ENCODE data around the gene CCDC148.

Gene CCDC148

GRCh38 chr2:158174495-158174894 lies 282.1 kb downstream of the CCDC148 start:
- DNase-seq (ENCODE audit: low read depth in 2 of 2) = no peak

- no peak for DNase-seq (ENCODE audit: low read depth in 2 of 2)
Observed at GRCh38 chr2:158172719-158173118, 283.8 kb downstream of the CCDC148 start.

DNA sequence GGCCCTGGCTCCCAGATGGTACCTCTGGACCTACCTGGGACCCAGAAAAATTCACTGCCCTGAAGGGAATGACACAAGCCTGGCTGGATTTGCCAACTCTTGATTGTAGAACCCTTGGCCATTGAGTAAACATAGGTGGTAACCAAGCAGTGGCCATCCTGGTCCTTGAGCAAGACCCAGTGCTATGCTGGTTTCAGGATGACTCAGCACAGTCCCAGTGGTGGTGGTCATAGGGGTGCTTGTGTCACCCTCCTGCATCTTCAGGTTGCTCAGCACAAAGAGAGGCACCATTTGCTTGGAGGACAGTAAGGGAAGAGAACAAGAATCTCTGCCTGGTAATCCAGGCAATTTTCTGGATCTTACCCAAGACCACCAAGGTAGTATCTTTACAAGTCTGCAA lies 302.0 kb downstream of the CCDC148 start:
- no peak for DNase-seq (ENCODE audit: low read depth in 2 of 2)

DNA sequence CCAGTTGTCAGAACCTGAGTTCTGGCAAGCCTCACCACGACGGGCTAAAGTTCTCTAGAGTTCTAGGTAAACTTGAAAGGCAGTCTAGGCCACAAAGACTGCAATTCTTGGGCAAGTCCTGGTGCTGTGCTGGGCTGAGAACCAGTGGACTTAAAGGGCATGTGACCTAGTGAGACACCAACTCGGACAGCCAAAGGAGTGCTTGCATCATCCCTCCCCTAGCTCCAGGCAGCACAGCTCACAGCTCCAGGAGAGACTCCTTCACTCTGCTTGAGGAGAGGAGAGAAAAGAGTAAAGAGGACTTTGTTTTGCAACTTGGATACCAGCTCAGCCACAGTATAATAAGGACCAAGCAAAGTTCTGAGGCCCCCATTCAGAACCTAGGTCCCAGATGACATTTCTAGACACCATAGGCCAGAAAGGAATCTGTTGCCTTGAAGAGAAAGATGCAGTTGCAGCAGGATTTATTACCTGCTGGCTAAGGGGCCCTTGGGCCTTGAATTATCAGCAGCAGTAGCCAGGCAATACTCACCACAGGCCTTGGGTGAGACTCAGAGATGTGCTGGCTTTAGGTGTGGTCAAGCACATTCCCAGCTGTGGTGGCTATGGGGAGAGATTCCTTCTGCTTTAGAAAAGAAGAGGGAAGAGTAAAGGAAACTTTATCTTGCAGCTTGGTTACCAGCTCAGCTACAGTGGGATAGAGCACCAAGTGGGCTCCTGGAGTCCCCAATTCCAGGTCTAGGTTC lies 303.1 kb downstream of the CCDC148 start:
- no peak for DNase-seq (ENCODE audit: low read depth in 2 of 2)

- no peak for DNase-seq (ENCODE audit: low read depth in 2 of 2)
Observed at GRCh38 chr2:158144914-158145625, 311.5 kb downstream of the CCDC148 start.

GRCh38 chr2:158143703-158144360 lies 312.7 kb downstream of the CCDC148 start:
- no peak for DNase-seq (ENCODE audit: low read depth in 2 of 2)

- no peak for DNase-seq (ENCODE audit: low read depth in 2 of 2)
Observed at GRCh38 chr2:158142568-158143332, 313.8 kb downstream of the CCDC148 start.

- no peak for DNase-seq (ENCODE audit: low read depth in 2 of 2)
Observed at GRCh38 chr2:158142165-158142564, 314.4 kb downstream of the CCDC148 start.

DNA sequence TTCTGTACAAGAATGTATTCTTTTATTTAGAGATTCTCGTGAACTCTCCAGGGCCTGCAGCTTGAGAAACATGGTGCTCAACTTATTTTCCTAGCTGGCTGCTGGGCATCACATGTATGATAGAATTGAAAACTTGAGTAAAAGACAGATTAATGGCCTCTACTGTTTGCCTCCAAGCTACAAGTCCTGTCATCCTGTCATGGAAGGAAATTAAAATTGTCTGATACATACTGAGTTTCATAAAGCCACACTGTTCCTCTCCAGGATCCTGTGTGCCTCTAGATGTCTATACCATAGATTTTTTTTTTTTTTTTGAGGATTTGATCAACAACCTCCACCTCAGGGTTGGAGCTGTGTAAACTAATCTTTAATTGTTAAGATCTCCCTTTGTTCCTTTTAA lies 316.4 kb downstream of the CCDC148 start:
- DNase-seq (ENCODE audit: low read depth in 2 of 2) = no peak

DNA sequence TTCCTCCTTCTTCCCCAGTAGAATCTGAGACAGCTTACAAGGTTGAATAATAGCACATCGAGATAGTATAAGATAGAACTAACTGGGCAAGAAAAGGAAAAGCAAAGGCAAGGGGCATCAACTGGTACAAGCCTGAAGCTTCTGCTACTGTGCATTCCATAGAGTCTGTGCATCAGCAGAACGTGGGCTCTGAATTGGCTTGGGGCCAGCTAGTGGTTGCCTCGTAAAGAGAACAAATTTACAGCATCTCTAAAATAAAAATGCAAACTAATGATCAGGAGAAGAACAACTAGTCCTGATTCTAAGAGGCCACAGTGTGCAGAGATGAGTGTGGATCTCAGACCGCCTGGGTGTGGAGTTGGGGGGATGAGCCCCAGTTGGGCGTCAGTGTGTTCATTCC lies 318.3 kb downstream of the CCDC148 start:
- no peak for DNase-seq (ENCODE audit: low read depth in 2 of 2)

GRCh38 chr2:158135096-158135495 lies 321.5 kb downstream of the CCDC148 start:
- DNase-seq (ENCODE audit: low read depth in 2 of 2) = no peak

- DNase-seq (ENCODE audit: low read depth in 2 of 2) = no peak
Observed at GRCh38 chr2:158134655-158135054, 321.9 kb downstream of the CCDC148 start.

DNA sequence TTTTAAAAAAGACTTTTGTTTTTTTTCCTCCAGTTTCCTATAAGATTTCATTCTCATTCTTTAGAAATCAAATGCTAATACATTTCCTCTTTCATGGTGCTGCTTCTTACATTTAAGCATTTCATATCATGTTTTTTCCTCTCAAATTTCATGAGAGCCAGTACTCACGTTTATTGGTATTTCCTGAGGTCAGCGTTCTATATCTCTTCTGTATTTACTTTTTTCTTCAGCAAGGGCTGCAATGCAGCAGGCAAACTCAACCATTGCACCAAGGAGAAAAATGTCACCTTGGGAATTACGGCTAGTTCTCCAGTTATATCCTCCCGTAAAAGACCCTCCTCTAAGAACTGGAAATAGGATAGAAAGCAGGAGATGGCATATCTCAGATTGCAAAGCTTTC lies 322.5 kb downstream of the CCDC148 start:
- DNase-seq (ENCODE audit: low read depth in 2 of 2) = no peak

DNA sequence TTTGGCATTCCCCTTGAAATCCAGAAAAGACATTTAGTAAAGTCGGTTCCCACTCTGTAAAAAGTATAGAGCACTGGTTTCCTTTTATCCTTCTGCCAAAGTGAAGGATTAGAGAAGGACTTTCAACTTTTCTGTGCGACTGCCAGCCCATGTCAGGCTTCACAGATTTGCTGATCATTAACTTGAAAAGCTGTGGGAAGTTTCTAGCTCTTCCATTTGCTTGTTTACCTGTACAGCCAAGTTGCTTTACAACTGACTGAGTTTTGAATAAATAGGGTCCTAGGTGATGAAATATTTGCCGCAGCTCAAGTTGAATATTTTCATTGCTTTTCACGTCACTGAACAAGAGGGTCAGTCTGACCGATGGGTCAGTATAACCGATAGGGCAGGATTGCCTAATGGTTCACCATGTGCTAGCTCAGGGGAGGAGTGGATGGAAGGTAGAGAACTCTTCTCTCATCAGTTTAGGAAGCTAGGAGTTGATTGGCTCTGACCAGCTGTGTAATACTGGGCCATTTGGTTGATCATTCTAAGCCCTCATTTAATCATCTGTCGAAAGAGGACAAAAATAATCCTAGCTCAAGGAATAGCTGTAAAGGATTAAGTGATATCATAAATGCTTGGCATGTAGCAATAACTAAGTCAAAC lies 324.5 kb downstream of the CCDC148 start:
- DNase-seq (ENCODE audit: low read depth in 2 of 2) = no peak

- no peak for DNase-seq (ENCODE audit: low read depth in 2 of 2)
Observed at GRCh38 chr2:158131483-158131912, 325.1 kb downstream of the CCDC148 start.

GRCh38 chr2:158130832-158131473 lies 325.6 kb downstream of the CCDC148 start:
- DNase-seq (ENCODE audit: low read depth in 2 of 2) = no peak

DNA sequence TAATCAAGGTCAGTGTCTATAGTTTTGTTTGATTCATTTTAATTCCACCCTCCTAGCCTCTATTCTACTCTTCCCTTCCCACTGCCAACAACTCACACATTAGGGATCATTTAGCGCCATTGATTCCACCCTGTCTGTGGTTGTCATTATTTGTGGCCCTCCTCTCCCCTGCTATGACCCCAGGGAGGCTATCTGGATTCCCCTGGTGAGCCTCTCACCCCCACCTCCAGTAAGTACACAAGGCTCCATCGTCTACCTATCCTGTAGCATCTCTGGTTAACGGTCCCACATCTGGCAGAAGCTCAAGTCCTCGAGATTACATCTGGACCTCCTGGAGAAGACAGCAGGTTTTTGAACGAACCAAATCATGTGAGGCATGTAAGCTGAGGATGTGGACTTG lies 327.5 kb downstream of the CCDC148 start:
- DNase-seq (ENCODE audit: low read depth in 2 of 2) = no peak

DNA sequence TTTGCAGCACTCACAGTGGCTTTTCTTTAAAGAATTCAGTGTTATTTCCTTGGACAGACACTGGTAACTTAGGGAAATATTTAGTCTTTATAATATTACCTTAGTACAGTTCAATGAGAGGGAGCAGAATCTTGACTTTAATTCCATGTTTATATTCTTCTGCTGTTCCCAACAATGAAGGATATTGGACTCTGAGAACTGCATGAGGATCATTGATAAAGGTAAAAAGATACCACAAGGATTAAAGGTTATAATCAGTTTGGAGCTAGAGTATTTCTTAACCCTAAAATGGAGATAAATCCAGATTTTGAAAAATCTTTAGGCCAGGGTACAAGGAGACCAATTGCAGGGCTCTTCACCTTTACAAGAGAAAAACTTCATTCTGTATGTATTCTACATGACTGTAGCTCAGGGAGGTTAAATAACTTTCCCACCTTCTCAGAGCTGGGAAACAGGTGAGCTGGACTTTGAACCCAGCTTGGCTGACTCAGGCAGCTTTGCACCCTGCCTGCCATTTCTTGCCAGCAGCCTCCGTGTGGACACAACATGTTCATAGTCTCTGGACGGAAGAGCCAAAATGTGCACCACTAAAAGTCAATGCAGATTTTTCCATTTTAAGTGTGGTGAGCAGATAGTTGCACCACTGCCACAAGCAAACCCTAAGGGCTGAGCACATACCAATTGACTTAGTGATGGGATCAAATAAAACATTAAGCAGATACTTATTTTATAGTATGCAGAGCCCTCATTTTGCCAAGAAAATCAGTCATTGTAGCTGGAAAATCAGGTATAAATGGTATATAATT lies 328.2 kb downstream of the CCDC148 start:
- DNase-seq (ENCODE audit: low read depth in 2 of 2) = no peak

DNA sequence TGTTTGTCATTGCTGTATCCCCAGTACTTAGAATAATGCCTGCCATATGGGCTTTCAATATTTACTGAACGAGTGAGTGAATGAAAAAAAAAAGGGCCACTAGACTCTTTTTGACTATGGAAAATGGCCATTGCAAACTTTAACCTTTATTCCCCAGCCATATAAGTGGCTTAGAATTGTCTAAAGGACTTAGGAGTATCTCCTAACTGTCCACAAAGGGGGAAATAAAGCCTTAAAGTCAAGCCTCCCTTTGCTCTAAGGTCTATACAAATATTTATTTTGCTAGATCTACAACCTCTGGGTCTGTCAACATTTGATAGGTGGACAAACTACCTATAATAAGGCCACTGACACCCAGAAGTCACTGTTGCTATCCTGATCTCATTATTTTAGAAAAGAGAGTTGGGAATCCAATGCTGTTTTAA lies 329.2 kb downstream of the CCDC148 start:
- no peak for DNase-seq (ENCODE audit: low read depth in 2 of 2)
